ENCODE data around the gene RPL37A.
"Not testable (repeated sequence)": the region's sequence is repeated elsewhere in the genome, so short reads cannot be mapped to it uniquely, and the experiment has no call there.

RPL37A gene

DNA sequence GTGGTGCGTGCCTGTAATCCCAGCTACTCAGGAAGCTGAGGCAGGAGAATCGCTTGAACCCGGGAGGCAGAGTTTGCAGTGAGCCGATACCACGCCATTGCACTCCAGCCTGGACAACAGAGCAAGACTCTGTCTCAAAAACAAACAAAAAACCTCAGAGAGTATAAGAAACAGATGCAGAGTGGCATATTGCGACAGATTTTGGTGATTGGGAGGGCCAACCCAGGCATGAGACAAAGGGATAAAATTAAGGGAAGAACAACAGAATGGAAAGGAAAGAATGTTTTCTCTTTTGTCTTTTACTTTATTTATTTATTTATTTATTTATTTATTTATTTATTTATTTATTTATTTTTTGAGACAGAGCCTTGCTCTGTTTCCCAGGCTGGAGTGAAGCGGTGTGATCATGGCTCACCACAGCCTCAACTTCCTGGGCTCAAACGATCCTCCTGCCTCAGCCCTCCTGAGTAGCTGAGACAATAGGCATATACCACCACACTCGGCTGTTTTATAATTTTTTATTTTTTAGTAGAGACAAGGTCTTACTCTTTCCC lies 20.0 kb downstream of the RPL37A start:
- DNase-seq: not testable (repeated sequence)

GRCh38 chr2:216519154-216519762 lies 20.6 kb downstream of the RPL37A start:
- DNase-seq: peak; percentile 75

DNA sequence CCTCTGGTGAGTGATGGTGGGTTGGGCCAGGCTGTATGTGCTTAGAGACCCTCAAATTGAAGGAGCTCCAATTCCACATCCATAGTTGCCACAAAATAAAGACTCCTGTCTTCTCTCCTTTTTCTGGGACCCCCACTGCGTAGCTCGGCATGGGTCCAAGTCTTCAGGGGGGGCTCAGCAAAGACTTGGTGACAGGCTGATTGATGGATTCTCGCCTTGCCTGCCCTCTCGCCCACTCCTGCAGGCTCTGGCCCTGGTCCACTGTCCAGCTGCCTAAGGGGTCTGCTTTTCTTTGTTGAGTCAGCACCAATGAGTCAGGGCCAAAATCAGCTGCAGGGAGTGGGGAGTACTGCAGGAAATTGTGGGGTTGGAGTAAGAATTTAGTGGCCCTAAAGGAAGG lies 21.5 kb downstream of the RPL37A start:
- DNase-seq: no peak

GRCh38 chr2:216522892-216523502 lies 24.4 kb downstream of the RPL37A start:
- no peak for DNase-seq

- no peak for DNase-seq
These were observed 27.3 kb downstream of the RPL37A start for GRCh38 chr2:216525972-216526371.

- DNase-seq: no peak
These were observed 28.3 kb downstream of the RPL37A start for GRCh38 chr2:216526939-216527338.

DNA sequence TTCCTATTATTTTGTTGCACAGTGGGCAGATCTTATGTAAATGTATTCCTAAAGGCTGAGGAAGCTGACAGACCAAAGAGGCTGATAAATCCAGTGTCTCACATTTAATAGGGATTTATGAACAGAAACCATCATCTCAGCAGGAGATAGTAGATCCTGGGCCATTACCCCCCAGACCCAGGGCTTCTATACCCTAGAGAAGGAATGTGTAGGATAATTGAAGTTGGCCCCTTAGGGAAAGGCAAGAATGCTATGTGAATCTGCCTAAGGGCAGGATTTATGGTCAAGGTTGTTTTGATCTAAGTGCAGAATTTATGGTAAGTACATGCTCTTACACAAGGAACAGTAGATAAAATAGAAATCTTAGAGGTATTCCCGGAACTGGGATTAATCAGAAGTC lies 29.0 kb downstream of the RPL37A start:
- no peak for DNase-seq

GRCh38 chr2:216532562-216532961 lies 33.9 kb downstream of the RPL37A start:
- DNase-seq: no peak

- DNase-seq: no peak
These were observed 35.0 kb downstream of the RPL37A start for GRCh38 chr2:216533609-216534008.

DNA sequence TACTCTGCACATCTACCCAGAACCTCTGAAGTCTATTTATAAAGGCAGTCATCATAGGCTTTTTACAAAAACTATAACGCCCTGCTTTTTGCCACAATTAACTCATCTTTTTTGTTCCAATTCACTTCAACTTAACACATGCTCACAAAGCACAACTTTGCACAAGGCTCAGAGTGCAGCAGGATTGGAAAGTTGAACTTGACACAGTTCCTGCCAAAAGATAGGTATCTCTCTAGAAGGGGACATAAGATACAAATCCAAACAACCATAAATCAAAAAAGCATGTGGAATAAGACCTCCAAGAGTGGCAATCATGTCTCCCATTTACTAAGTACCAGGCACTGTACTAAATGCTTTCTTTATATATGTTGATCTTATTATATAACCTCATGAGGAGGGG lies 36.2 kb downstream of the RPL37A start:
- no peak for DNase-seq

DNA sequence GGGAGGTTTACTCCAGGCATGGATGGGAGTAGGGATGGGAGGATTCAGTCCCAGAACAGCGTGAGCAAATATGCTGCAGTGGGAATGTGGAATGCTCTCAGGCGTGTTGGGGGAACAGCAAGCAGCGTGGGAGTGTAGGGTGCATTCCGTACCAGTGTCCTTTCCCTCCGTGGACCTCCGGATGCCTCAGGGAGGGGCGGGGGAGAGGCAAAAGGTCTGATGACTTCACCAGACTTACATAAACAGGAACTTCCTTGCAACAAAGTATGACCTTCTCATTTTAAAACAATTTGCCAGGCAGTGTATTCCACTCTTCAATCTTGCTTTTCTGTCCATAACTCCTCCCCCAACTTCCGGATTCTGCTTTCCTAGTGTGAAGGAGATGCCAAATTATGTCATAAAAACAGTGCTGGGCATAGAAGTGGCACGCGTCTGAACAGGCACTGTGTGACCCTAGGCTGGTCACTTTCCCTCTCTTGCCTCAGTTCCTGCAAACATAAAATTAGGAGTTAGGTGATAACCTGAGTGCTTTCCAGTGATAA lies 36.9 kb downstream of the RPL37A start:
- no peak for DNase-seq

GRCh38 chr2:216536734-216537210 lies 38.1 kb downstream of the RPL37A start:
- no peak for DNase-seq

GRCh38 chr2:216537366-216537765 lies 38.7 kb downstream of the RPL37A start:
- DNase-seq: no peak

- DNase-seq: no peak
These were observed 39.9 kb downstream of the RPL37A start for GRCh38 chr2:216538538-216538937.

GRCh38 chr2:216539120-216539519 lies 40.5 kb downstream of the RPL37A start:
- no peak for DNase-seq

DNA sequence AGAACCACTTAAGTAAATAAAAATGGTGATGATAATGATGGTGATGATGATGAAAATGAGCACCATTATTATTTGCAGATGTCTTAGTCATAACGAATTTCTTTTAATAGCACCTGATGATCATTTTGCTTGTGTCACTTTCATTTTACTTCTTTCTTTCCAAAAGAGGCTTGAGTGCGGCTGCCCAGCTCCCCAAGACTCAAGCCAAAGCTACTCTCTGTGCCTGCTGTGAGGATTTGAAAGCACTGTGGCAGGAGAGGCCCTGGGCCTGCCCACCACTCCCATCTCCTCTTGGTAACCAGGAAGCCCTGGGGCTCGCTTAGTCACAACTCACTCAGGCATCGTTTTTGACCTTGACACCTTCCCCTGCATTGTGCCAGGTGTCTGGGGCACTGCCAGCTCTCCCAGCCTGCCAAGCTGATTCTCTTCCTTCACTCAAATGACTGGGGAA lies 41.2 kb downstream of the RPL37A start:
- no peak for DNase-seq

- DNase-seq: no peak
These were observed 42.3 kb downstream of the RPL37A start for GRCh38 chr2:216540920-216541319.

DNA sequence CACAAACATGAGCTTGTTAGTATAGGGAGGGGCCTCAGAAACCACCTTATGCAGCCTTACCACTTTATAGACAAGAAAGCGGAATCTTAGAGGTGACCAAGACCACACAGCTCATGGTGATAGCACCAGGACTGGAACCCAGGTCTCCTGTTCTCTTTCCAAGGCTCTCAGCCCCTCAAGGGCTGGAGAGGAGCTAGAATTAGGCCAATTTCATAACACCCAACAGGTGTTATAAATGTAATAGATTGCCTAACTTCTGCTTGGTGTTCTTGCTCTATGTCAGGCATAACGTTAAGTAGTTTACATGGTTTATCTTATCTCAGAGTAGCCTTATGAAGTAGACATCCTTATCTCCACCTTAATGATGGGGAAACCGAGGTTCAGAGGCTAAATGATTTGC lies 42.9 kb downstream of the RPL37A start:
- no peak for DNase-seq

DNA sequence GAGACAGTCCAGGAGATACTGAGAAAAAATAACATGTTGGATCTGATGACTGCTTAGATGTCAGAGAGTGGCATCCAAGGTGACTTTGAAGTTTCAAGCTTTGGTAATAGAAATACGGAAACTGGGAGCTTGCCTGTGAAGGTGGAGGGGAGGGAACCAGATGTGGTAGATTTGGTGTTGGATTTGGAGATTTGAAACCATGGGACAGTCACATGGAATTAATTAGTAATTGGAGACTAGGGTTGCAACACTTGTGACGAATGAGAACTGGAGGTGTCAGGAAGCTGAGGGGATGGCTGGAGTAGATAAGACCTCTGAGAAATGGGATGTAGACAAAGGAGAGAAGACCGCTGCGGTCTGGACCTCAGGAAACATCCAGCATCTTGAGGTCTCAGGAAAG lies 46.7 kb downstream of the RPL37A start:
- DNase-seq: no peak

DNA sequence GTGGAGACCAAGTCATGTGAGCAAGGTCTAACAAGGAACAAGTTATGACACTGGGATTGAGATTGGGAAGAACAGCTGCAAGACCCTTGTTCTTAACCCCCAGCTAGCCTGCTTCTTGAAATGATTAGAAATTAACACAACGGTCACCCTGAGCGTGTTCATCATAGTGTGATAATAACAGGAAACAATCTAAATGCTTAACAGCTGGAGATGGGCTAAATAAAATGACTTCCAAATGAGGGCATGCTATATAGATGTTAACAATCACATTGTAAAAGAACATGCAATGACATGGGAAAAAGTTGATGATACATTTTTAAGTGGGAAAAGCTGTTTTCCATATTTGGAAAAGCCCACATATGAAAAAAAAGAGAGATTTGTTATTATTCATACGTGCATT lies 47.6 kb downstream of the RPL37A start:
- no peak for DNase-seq

GRCh38 chr2:216546641-216547403 lies 48.2 kb downstream of the RPL37A start:
- DNase-seq: no peak

DNA sequence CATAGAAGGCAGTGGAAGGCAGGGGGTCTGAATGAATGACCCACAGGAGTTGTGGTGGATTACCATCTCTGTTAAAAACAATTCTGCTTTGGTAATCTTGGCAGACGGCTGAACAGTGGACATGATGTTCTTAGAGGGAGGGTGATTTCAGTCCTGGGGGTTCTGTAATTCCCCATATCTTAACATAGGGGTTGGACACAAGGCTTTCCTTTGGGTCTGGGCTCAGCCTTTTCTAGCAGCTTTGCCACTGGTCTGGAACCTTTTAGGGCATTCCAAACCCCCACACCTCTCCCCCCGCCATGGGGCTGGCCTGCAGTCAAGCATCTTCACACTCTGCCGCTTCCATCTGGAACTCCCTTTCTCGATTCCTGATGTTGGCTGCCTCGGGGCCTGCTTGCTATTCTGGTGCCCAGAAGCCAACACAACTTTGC lies 50.3 kb downstream of the RPL37A start:
- DNase-seq: no peak

DNA sequence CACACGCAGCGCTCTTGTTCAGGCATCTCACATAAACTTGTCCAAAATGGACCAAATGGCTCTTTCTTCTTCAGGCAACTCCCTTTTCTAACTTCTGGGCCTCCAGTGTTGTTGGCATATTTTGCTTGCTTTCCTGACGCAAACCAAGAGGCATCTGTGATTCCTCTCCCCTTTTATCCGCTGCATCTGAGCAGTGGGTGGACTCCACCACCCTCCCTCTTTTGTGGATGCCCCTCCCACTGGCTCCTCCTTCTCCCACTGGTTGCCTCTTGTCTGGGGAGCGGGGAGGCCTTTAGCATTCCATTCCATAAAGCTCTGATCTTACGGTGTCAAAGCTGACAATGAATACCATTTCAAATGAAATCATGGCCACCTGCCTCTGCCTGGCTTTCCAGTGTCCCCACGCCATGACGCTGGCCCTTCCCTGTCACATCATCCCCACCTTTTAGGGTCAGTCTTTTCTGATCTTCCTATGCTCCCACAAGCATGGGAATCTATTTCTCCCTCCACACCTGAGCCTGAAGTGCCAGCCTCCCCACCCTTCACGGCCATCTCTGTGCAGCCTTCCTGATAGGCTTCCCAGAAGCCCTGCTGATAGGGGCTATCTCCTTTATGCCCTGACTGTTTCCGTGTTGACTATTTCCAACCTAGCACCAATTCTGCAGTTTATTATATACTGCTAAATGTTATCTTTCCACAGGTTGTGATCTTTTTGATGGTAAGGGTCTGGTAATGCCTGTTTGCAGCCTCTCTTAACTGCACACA lies 51.5 kb downstream of the RPL37A start:
- no peak for DNase-seq

Data from activated CD4-positive, alpha-beta T cell treated with anti-CD3 and anti-CD28 coated beads, Interleukin-2, amount 50 U/mL, for 16 hours (primary cell).